Liver (tissue), 9 donors: ENCODE data around the gene CELF2. TPM values are rescaled to one million over a fixed set of nuclear protein-coding genes. Genes with fewer than 3 reads are reported as not detected.

Source experiments
- DNase-seq: peaks from one replicate; pipeline ENCODE4 v3.0.0-alpha.2; 2017; ENCODE audit warnings: low spot score
- H3K27ac ChIP-seq, 2 donors: one replicate each; pipeline ENCODE4 v1.7.0; 2013; ENCODE audit warnings: inconsistent platforms in 2 of 2, low read length in 2 of 2, control low read depth in 1 of 2, low read depth in 1 of 2, mild to moderate bottlenecking in 1 of 2
- H3K27me3 ChIP-seq, 4 donors: one replicate each; pipeline versions ENCODE4 v1.6.1 to v1.7.0; 2013; ENCODE audit warnings: low read length in 3 of 4, inconsistent platforms in 1 of 4, mild to moderate bottlenecking in 1 of 4, moderate library complexity in 1 of 4; ENCODE audit not compliant: control insufficient read depth in 4 of 4, insufficient read depth in 4 of 4
- H3K36me3 ChIP-seq, 4 donors: one replicate each; pipeline versions ENCODE4 v1.6.1 to v1.7.0; 2013; ENCODE audit warnings: low read length in 3 of 4, mild to moderate bottlenecking in 3 of 4, low read depth in 1 of 4, moderate library complexity in 1 of 4; ENCODE audit not compliant: control insufficient read depth in 4 of 4, insufficient read depth in 3 of 4
- H3K4me1 ChIP-seq, 4 donors: one replicate each; pipeline versions ENCODE4 v1.6.1 to v1.7.0; 2013; ENCODE audit warnings: low read length in 3 of 4, mild to moderate bottlenecking in 3 of 4, moderate library complexity in 1 of 4; ENCODE audit not compliant: control insufficient read depth in 4 of 4, insufficient read depth in 4 of 4
- H3K4me3 ChIP-seq, 3 donors: one replicate each; pipeline versions ENCODE4 v1.6.1 to v1.7.0; 2013; ENCODE audit warnings: low read length in 3 of 3, control low read depth in 1 of 3, low read depth in 1 of 3, mild to moderate bottlenecking in 1 of 3
- H3K9ac ChIP-seq, 2 donors: one replicate each; pipeline ENCODE4 v1.7.0; 2013; ENCODE audit warnings: low read length in 2 of 2, mild to moderate bottlenecking in 2 of 2, moderate library complexity in 2 of 2, control low read depth in 1 of 2, low read depth in 1 of 2
- H3K9me3 ChIP-seq, 4 donors: one replicate each; pipeline versions ENCODE4 v1.6.1 to v1.7.0; 2013; ENCODE audit warnings: low read length in 3 of 4; ENCODE audit not compliant: control insufficient read depth in 4 of 4
- ATF3 ChIP-seq: IDR thresholded peaks from 2 replicates; pipeline ENCODE4 v1.6.1; 2016; ENCODE audit warnings: antibody characterized with exemption
- CTCF ChIP-seq: fragments of 150-350 bp; IDR thresholded peaks from 2 replicates; pipeline ENCODE4 v1.5.1; 2017; ENCODE audit warnings: improper control_type of control experiment, low read depth, low read length; ENCODE audit not compliant: missing input control
- EGR1 ChIP-seq, 2 donors: IDR thresholded peaks; 2 replicates each; pipeline ENCODE4 v1.6.1; 2016 to 2018; ENCODE audit warnings: antibody characterized with exemption in 2 of 2, low read depth in 2 of 2
- FOXA1 ChIP-seq: IDR thresholded peaks from 2 replicates; pipeline ENCODE4 v1.6.1; 2016; ENCODE audit warnings: antibody characterized with exemption
- FOXA2 ChIP-seq: IDR thresholded peaks from 2 replicates; pipeline ENCODE4 v1.6.1; 2016; ENCODE audit warnings: antibody characterized with exemption
- GABPA ChIP-seq, 2 donors: IDR thresholded peaks in 1 of 2; conservative IDR thresholded peaks in 1 of 2; 2 replicates each; pipeline ENCODE4 v1.6.1; 2016; ENCODE audit warnings: antibody characterized with exemption in 2 of 2, mild to moderate bottlenecking in 1 of 2, moderate library complexity in 1 of 2
- HNF4A ChIP-seq, 2 donors: conservative IDR thresholded peaks; 2 replicates each; pipeline ENCODE4 v1.6.1; 2016; ENCODE audit warnings: antibody characterized with exemption in 2 of 2, mild to moderate bottlenecking in 2 of 2
- HNF4G ChIP-seq: IDR thresholded peaks from 2 replicates; pipeline ENCODE4 v1.6.1; 2016; ENCODE audit warnings: antibody characterized with exemption
- JUND ChIP-seq, 2 donors: IDR thresholded peaks; 2 replicates each; pipeline ENCODE4 v1.6.1; 2016; ENCODE audit warnings: antibody characterized with exemption in 2 of 2
- MAX ChIP-seq: IDR thresholded peaks from 2 replicates; pipeline ENCODE4 v1.6.1; 2016; ENCODE audit warnings: antibody characterized with exemption
- NR2F2 ChIP-seq: IDR thresholded peaks from 2 replicates; pipeline ENCODE4 v1.6.1; 2016; ENCODE audit warnings: antibody characterized with exemption
- RAD21 ChIP-seq, 2 donors: IDR thresholded peaks; 2 replicates each; pipeline ENCODE4 v1.6.1; 2016; ENCODE audit warnings: antibody characterized with exemption in 2 of 2, mild to moderate bottlenecking in 2 of 2
- REST ChIP-seq: IDR thresholded peaks from 2 replicates; pipeline ENCODE4 v1.6.1; 2016; ENCODE audit warnings: antibody characterized with exemption, mild to moderate bottlenecking
- RXRA ChIP-seq, 2 donors: IDR thresholded peaks; 2 replicates each; pipeline ENCODE4 v1.6.1; 2017 to 2018; ENCODE audit warnings: antibody characterized with exemption in 2 of 2, mild to moderate bottlenecking in 1 of 2
- SP1 ChIP-seq: IDR thresholded peaks from 2 replicates; pipeline ENCODE4 v1.6.1; 2018; ENCODE audit warnings: antibody characterized with exemption, mild to moderate bottlenecking
- TAF1 ChIP-seq: conservative IDR thresholded peaks from 2 replicates; pipeline ENCODE4 v1.6.1; 2016; ENCODE audit warnings: antibody characterized with exemption, mild to moderate bottlenecking
- YY1 ChIP-seq: IDR thresholded peaks from 2 replicates; pipeline ENCODE4 v1.6.1; 2016; ENCODE audit warnings: antibody characterized with exemption, mild to moderate bottlenecking
- ZBTB33 ChIP-seq: IDR thresholded peaks from 2 replicates; pipeline ENCODE4 v1.6.1; 2016; ENCODE audit warnings: antibody characterized with exemption
- WGBS: extraction: QIAGEN DNeasy Blood & Tissue Kit; methylation state at CpG from one replicate; pipeline ENCODE4 v1.1.7; 2013; 5-methylcytosine and 5-hydroxymethylcytosine counted together
- polyA plus RNA-seq, 2 donors: library from polyadenylated mRNA; stranded (reverse) in 1 of 2; unstranded in 1 of 2; fragments of 200-250 nt in 1 of 2; fragments of >200 nt in 1 of 2; fragmentation: Nextera tagmentation in 1 of 2; extraction: Ambion mirVana in 1 of 2; gene quantifications; one replicate each; pipeline versions ENCODE4 v1.2.1 to v1.2.3, GENCODE V29; 2013 to 2015
- total RNA-seq, 2 donors: library from RNA; depleted of rRNA; stranded (reverse); fragments of >200 nt; gene quantifications; one replicate each; pipeline ENCODE4 v1.2.3, GENCODE V29; 2014
- donor health status: healthy.
- donor health status: healthy.
- donor health status: healthy.
- donor health status: healthy.
- donor health status: healthy.

The CELF2 gene
- total and polyA plus RNA-seq, 4 donors: 1.4 to 8.5 (median 5.6) TPM

GRCh38 chr10:11337516-11337915 is 319.8 kb downstream of the CELF2 start:
- Histone ChIP-seq H3K4me3 (no peak overlapping the region), H3K9me3 (no peaks in the 10 kb centered on the region), H3K9ac (no peak overlapping the region), H3K27ac (no peak overlapping the region), H3K4me1 (no peaks in the 10 kb centered on the region), H3K36me3 (no peaks in the 10 kb centered on the region), H3K27me3 (peaks cover 0 to 2% (median 0%) of the 10 kb centered on the region in 4 donors)
- WGBS: 82% methylated on average over 15 of the region's 15 CpGs
- no peak for DNase-seq
- TF ChIP-seq FOXA2: no peak
- TF ChIP-seq RAD21 (IDR thresholded peaks at IDR 0.05): no peak
- TF ChIP-seq ZBTB33: no peak
- TF ChIP-seq HNF4G: no peak
- TF ChIP-seq HNF4A (conservative IDR thresholded peaks at IDR 0.05): no peak
- no peak for TF ChIP-seq TAF1
- TF ChIP-seq EGR1 (IDR thresholded peaks at IDR 0.05; ENCODE audit: low read depth in 2 of 2): no peak
- no peak for TF ChIP-seq ATF3
- no peak for TF ChIP-seq YY1
- TF ChIP-seq RXRA (IDR thresholded peaks at IDR 0.05): no peak
- TF ChIP-seq NR2F2: no peak
- TF ChIP-seq CTCF: no peak

- TF ChIP-seq TAF1: no peak
- no peak for TF ChIP-seq GABPA (IDR thresholded peaks at IDR 0.05 in 1 of 2, conservative IDR thresholded peaks at IDR 0.05 in 1 of 2)
- no peak for TF ChIP-seq SP1
- no peak for TF ChIP-seq JUND (IDR thresholded peaks at IDR 0.05)
- TF ChIP-seq CTCF: no peak
- no peak for TF ChIP-seq ATF3
- TF ChIP-seq ZBTB33: no peak
- no peak for TF ChIP-seq REST
- TF ChIP-seq NR2F2: no peak
- TF ChIP-seq RXRA (IDR thresholded peaks at IDR 0.05): no peak
- TF ChIP-seq EGR1 (IDR thresholded peaks at IDR 0.05; ENCODE audit: low read depth in 2 of 2): no peak
- TF ChIP-seq HNF4A (conservative IDR thresholded peaks at IDR 0.05): no peak
- TF ChIP-seq FOXA1: no peak
- TF ChIP-seq RAD21 (IDR thresholded peaks at IDR 0.05): no peak
- no peak for TF ChIP-seq MAX
- TF ChIP-seq FOXA2: no peak
- no peak for TF ChIP-seq YY1
- no peak for TF ChIP-seq HNF4G
- Histone ChIP-seq H3K9ac (no peak overlapping the region), H3K36me3 (no peaks in the 10 kb centered on the region), H3K4me3 (no peak overlapping the region), H3K9me3 (no peaks in the 10 kb centered on the region), H3K27ac (no peak overlapping the region), H3K4me1 (no peaks in the 10 kb centered on the region), H3K27me3 (peaks cover 0 to 2% (median 0%) of the 10 kb centered on the region in 4 donors)
- WGBS: 91% methylated on average over 10 of the region's 10 CpGs
- DNase-seq: no peak
Observed at GRCh38 chr10:11338160-11338844, 320.6 kb downstream of the CELF2 start.
